ENCODE measurements around the gene VANGL1.

- no peak for TF ChIP-seq CTCF (IDR thresholded peaks at IDR 0.05)
- no peak for TF ChIP-seq POLR2A (IDR thresholded peaks at IDR 0.05)
These were observed 14.1 kb downstream of the VANGL1 start for GRCh38 chr1:115655916-115656315.
